Heart right ventricle (tissue), 16 donors: ENCODE measurements around the gene ZNF117. TPM values are rescaled to one million over a fixed set of nuclear protein-coding genes. Genes with fewer than 3 reads are reported as not detected.
"Not testable (repeated sequence)": the region's sequence is repeated elsewhere in the genome, so short reads cannot be mapped to it uniquely, and the experiment has no call there.

ENCODE experiments used
- ATAC-seq, 8 donors: fragments of 200-7000 bp; cut with Tn5 transposase; one replicate each; pipeline ENCODE4 v1.9.1; 2020; ENCODE audit warnings: mild to moderate bottlenecking in 8 of 8, moderate library complexity in 8 of 8, moderate number of reproducible peaks in 1 of 8
- DNase-seq, 2 donors: peaks; one replicate each; pipeline ENCODE4 v3.0.0-alpha.2; 2020
- H3K27ac ChIP-seq, 10 donors: fragments of 200-600 bp; sonication (generic) in 2 of 10; one replicate each; pipeline versions ENCODE4 v1.5.0 to v1.8.0; 2020 to 2022; ENCODE audit warnings: mild to moderate bottlenecking in 3 of 10
- H3K27me3 ChIP-seq, 7 donors: fragments of 200-600 bp; one replicate each; pipeline ENCODE4 v1.8.0; 2021 to 2022; ENCODE audit warnings: mild to moderate bottlenecking in 2 of 7
- H3K36me3 ChIP-seq, 9 donors: fragments of 200-600 bp; sonication (generic) in 1 of 9; one replicate each; pipeline versions ENCODE4 v1.5.0 to v1.8.0; 2020 to 2022; ENCODE audit warnings: mild to moderate bottlenecking in 2 of 9
- H3K4me1 ChIP-seq, 9 donors: fragments of 200-600 bp; sonication (generic) in 1 of 9; one replicate each; pipeline versions ENCODE4 v1.5.0 to v1.8.0; 2020 to 2022; ENCODE audit warnings: mild to moderate bottlenecking in 4 of 9
- H3K4me3 ChIP-seq, 10 donors: fragments of 200-600 bp; sonication (generic) in 2 of 10; one replicate each; pipeline versions ENCODE4 v1.5.0 to v1.8.0; 2020 to 2022; ENCODE audit warnings: mild to moderate bottlenecking in 7 of 10, moderate library complexity in 2 of 10
- H3K9me3 ChIP-seq, 11 donors: fragments of 200-600 bp in 10 of 11; sonication (generic) in 2 of 11; one replicate each; pipeline versions ENCODE4 v1.5.0 to v1.8.0; 2013 to 2022; ENCODE audit warnings: mild to moderate bottlenecking in 2 of 11, control low read depth in 1 of 11, moderate library complexity in 1 of 11
- WGBS, 2 donors: extraction: QIAGEN DNeasy Blood & Tissue Kit; methylation state at CpG; one replicate each; pipeline ENCODE4 v1.1.7; 2013; ENCODE audit warnings: inconsistent platforms in 1 of 2; 5-methylcytosine and 5-hydroxymethylcytosine counted together
- intact Hi-C, 10 donors: fragments of 100-400 bp; cut with DNase I; formaldehyde crosslinking; loops; one replicate each; pipeline versions ENCODE4 v1.11.1 to v1.14.2; 2022
- polyA plus RNA-seq, 2 donors: library from polyadenylated mRNA; stranded (reverse); fragments of 200-250 nt; gene quantifications; one replicate each; pipeline ENCODE4 v1.2.3, GENCODE V29; 2013
- total RNA-seq, 10 donors: library from RNA; stranded (reverse); fragmentation: NEBNext Ultra II Directional in 3 of 10; extraction: Animal tissue kit (Norgen Biotek cat#: 25700) in 3 of 10; gene quantifications; one replicate each; pipeline versions ENCODE4 v1.2.1 to v1.2.4, GENCODE V29; 2021 to 2023
- TF ChIP-seq, protein P1 (sequence below), 9 donors: fragments of 200-600 bp; sonication (generic) in 2 of 9; IDR thresholded peaks; one replicate each; pipeline versions ENCODE4 v1.5.0 to v1.8.0; 2021 to 2022; ENCODE audit warnings: antibody characterized with exemption in 9 of 9, mild to moderate bottlenecking in 5 of 9, moderate library complexity in 1 of 9
- donor health status: Arrhythmogenic right ventricular cardiomyopathy.
- donor health status: ischemic (EF 13 %, LVEDD 7.1; RV severe dilation, severe dysfunction).
- donor health status: healthy with polysubstance abuse.
- donor health status: DM: no; HTN: yes; CAD: no.
- donor health status: DM: no; HTN: no; CAD: no.
- donor health status: ischemic (EF 25% LVEDD 6.9; RV normal size, moderate dysfunction).
- donor health status: ischemic (EF 25% LVEDD 5.7; RV mildly dilated, moderate dysfunction).
- donor health status: healthy.
- donor health status: DM: yes; HTN: yes; CAD: no.
- donor health status: Ischemic cardiomyopathy.
- donor health status: ischemic (EF 35%, LVEDD 5.7; RV mildly dilated, moderate dysfunction).
- donor health status: nonischemic (EF 11% LVEDD 7.7; RV severe dilation, severe dysfunction).
- donor health status: DM: yes; HTN: yes; CAD: no.
- donor health status: PGD.
- donor health status: ischemic (EF 29% LVEDD 5.4; RV normal size, mild dysfunction).
- donor health status: nonischemic (EF 23%, LVEDD 6.1; RV moderate dilation, normal function).

The ZNF117 gene
- total and polyA plus RNA-seq, 12 donors: 1.8 to 8.3 (median 3.1) TPM

DNA sequence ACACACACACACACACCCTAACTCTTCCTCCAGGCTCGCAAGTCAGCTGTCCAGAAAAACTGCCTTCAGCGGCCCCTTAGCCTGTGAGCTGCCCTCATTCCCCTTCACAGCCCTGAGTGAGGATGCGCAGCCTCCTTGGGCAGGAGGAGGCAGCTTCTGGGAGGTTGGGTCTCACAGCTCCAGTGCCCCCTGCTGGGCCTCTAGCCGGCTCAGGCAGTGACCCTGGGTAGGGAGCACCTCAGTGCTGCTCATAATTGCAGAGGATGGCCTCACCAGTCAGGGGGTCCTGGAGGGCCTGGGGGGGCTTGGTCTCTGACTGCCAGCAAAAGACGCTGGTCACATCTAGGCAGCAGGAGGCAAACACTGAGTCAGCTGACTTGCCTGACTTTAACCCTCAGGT is 44.1 kb downstream of the ZNF117 start:
- ATAC-seq: peak in 6 of 8 donors; percentile 31 to 65 (median 35)
- 41 to 46% methylated on average over 5 of the region's 5 CpGs for WGBS, 2 donors
- no peak for DNase-seq

GRCh38 chr7:64945503-64946175 is 45.2 kb downstream of the ZNF117 start:
- no peaks in the 10 kb centered on the region for H3K36me3 ChIP-seq
- ATAC-seq (no peak), DNase-seq (no peak)
- 17 to 26% methylated on average over 2 of the region's 2 CpGs for WGBS, 2 donors
- intact Hi-C loops: no loop called here
- H3K4me1 ChIP-seq: peaks cover 0 to 12% (median 11%) of the 10 kb centered on the region in 9 donors
- peaks cover 10 to 75% (median 40%) of the 10 kb centered on the region in 7 donors for H3K27me3 ChIP-seq
- TF ChIP-seq, protein P1, sequence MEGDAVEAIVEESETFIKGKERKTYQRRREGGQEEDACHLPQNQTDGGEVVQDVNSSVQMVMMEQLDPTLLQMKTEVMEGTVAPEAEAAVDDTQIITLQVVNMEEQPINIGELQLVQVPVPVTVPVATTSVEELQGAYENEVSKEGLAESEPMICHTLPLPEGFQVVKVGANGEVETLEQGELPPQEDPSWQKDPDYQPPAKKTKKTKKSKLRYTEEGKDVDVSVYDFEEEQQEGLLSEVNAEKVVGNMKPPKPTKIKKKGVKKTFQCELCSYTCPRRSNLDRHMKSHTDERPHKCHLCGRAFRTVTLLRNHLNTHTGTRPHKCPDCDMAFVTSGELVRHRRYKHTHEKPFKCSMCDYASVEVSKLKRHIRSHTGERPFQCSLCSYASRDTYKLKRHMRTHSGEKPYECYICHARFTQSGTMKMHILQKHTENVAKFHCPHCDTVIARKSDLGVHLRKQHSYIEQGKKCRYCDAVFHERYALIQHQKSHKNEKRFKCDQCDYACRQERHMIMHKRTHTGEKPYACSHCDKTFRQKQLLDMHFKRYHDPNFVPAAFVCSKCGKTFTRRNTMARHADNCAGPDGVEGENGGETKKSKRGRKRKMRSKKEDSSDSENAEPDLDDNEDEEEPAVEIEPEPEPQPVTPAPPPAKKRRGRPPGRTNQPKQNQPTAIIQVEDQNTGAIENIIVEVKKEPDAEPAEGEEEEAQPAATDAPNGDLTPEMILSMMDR (IDR thresholded peaks at IDR 0.05): no peak
- H3K9me3 ChIP-seq: no peaks in the 10 kb centered on the region
- H3K27ac ChIP-seq: no peak overlapping the region
- H3K4me3 ChIP-seq: no peak overlapping the region

More for the DNA sequence above, 44.1 kb downstream of the ZNF117 start:
- Histone ChIP-seq H3K4me3 (peak overlapping the region in 4 of 10 donors; percentile 47 to 58 (median 52)), H3K27me3 (peaks cover 10 to 75% (median 40%) of the 10 kb centered on the region in 7 donors), H3K9me3 (no peaks in the 10 kb centered on the region), H3K27ac (no peak overlapping the region), H3K36me3 (no peaks in the 10 kb centered on the region), H3K4me1 (peaks cover 0 to 12% (median 11%) of the 10 kb centered on the region in 9 donors)
- TF ChIP-seq, protein P1 (IDR thresholded peaks at IDR 0.05): peak in 4 of 9 donors; percentile 10 to 28 (median 17)
- intact Hi-C loops: no loop called here

GRCh38 chr7:64944667-64945502 is 46.0 kb downstream of the ZNF117 start:
- peaks cover 10 to 68% (median 40%) of the 10 kb centered on the region in 7 donors for H3K27me3 ChIP-seq
- intact Hi-C loops, H3K36me3 ChIP-seq, H3K4me3 ChIP-seq, ATAC-seq, H3K27ac ChIP-seq, H3K9me3 ChIP-seq, DNase-seq: not testable (repeated sequence)
- WGBS, 2 donors: 79 to 81% methylated on average over 5 of the region's 5 CpGs
- peaks cover 0 to 12% (median 11%) of the 10 kb centered on the region in 9 donors for H3K4me1 ChIP-seq

- WGBS, 2 donors: 95% methylated on average over 6 of the region's 6 CpGs
Observed at GRCh38 chr7:64940021-64940420, 50.8 kb downstream of the ZNF117 start.

DNA sequence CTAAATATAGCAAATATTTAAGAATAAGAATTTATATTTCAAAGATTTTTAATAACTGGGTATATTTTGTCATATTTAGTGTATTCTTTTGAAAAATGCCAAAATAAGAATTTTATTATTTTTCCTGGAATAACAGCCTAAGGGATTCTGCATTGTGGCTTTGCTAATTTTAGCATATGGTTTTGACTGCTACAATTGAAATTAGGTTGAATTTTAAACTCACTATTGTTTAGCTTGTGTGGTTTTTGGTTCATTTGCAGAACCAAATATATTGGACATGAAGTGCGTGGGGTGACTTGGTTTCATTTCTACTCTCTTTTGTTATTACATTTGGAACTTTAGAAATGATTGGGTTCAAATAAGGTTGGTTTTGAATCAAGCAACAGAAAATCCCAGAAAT is 52.3 kb downstream of the ZNF117 start:
- no peak overlapping the region for H3K4me3 ChIP-seq
- 93 to 98% methylated on average over 1 of the region's 1 CpG for WGBS, 2 donors
- no peak for DNase-seq
- no peaks in the 10 kb centered on the region for H3K4me1 ChIP-seq
- peaks cover 0 to 27% (median 8%) of the 10 kb centered on the region in 11 donors for H3K9me3 ChIP-seq
- no peak for ATAC-seq
- intact Hi-C loops: no loop called here
- H3K27ac ChIP-seq: no peak overlapping the region
- peaks cover 0 to 13% (median 9%) of the 10 kb centered on the region in 7 donors for H3K27me3 ChIP-seq
- no peaks in the 10 kb centered on the region for H3K36me3 ChIP-seq
- TF ChIP-seq, protein P1 (IDR thresholded peaks at IDR 0.05): no peak

More at GRCh38 chr7:64940021-64940420, 50.8 kb downstream of the ZNF117 start:
- H3K27ac ChIP-seq, H3K4me3 ChIP-seq, ATAC-seq, intact Hi-C loops, H3K4me1 ChIP-seq, DNase-seq, H3K36me3 ChIP-seq: not testable (repeated sequence)
- peaks cover 0 to 12% (median 0%) of the 10 kb centered on the region in 11 donors for H3K9me3 ChIP-seq
- peaks cover 0 to 24% (median 9%) of the 10 kb centered on the region in 7 donors for H3K27me3 ChIP-seq
